GM12878 (cell line): Measurements from ENCODE around the gene TMBIM1. TPM values are rescaled to one million over a fixed set of nuclear protein-coding genes. Genes with fewer than 3 reads are reported as not detected.

Experiments used
- CBX5 ChIP-seq: sonication (generic); IDR thresholded peaks from 2 replicates; pipeline ENCODE4 v1.6.1; 2016; ENCODE audit warnings: low read depth, moderate library complexity, mild to moderate bottlenecking, inconsistent platforms
- ETV6 ChIP-seq, 2 experiments: fragments of 450-650 bp in 1 of 2; IDR thresholded peaks in 1 of 2; conservative IDR thresholded peaks in 1 of 2; 2 replicates each; pipeline ENCODE4 v1.6.1; 2014; ENCODE audit warnings: antibody characterized with exemption in 1 of 2, borderline replicate concordance in 1 of 2, low read depth in 1 of 2, mild to moderate bottlenecking in 1 of 2, moderate library complexity in 1 of 2
- HDGF ChIP-seq: fragments of 450-650 bp; IDR thresholded peaks from 2 replicates; pipeline ENCODE4 v1.6.1; 2016; ENCODE audit warnings: antibody characterized with exemption
- MTA2 ChIP-seq: fragments of 450-650 bp; IDR thresholded peaks from 2 replicates; pipeline ENCODE4 v1.6.1; 2016; ENCODE audit warnings: low read depth, mild to moderate bottlenecking, moderate library complexity
- POLR2AphosphoS2 ChIP-seq: IDR thresholded peaks from 2 replicates; pipeline ENCODE4 v1.6.1; 2011; ENCODE audit warnings: low read depth, mild to moderate bottlenecking, low read length, improper control_type of control experiment, moderate library complexity
- ZBTB4 ChIP-seq: fragments of 450-650 bp; formaldehyde crosslinking; IDR thresholded peaks from 2 replicates; pipeline ENCODE4 v1.4.0; 2022; ENCODE audit warnings: mild to moderate bottlenecking, moderate library complexity
- ZBTB40 ChIP-seq: fragments of 450-650 bp; IDR thresholded peaks from 2 replicates; pipeline ENCODE4 v1.6.1; 2016; ENCODE audit warnings: mild to moderate bottlenecking, moderate library complexity, borderline replicate concordance
- ZNF24 ChIP-seq: fragments of 450-650 bp; IDR thresholded peaks from 2 replicates; pipeline ENCODE4 v1.6.1; 2017; ENCODE audit warnings: antibody characterized with exemption, mild to moderate bottlenecking
- ZNF384 ChIP-seq: IDR thresholded peaks from 2 replicates; pipeline ENCODE4 v1.6.1; 2012; ENCODE audit warnings: low read depth, mild to moderate bottlenecking, low read length, improper control_type of control experiment, borderline replicate concordance
- ZNF687 ChIP-seq: fragments of 450-650 bp; IDR thresholded peaks from 2 replicates; pipeline ENCODE4 v1.6.1; 2017; ENCODE audit warnings: mild to moderate bottlenecking, moderate library complexity
- polyA plus RNA-seq, 11 experiments: library from polyadenylated mRNA; depleted of rRNA in 4 of 11; unstranded in 6 of 11; stranded (reverse) in 5 of 11; fragments of >200 nt; fragmentation: Nextera tagmentation in 4 of 11; fragmentation: Illumina TruSeq in 1 of 11; extraction: Ambion mirVana in 4 of 11; extraction: Trizol in 1 of 11; gene quantifications; 1 replicate in 1 of 11; 2 replicates in 10 of 11; pipeline versions ENCODE4 v1.2.1 to v1.2.3, GENCODE V29; 2011 to 2016; ENCODE audit warnings: inconsistent platforms in 2 of 11, missing spikeins in 2 of 11, low read depth in 1 of 11
- total RNA-seq, 4 experiments: library from RNA; depleted of rRNA in 3 of 4; stranded (reverse); fragments of >200 nt in 3 of 4; fragmentation: Illumina TruSeq in 1 of 4; extraction: Trizol in 1 of 4; gene quantifications; 2 replicates each; pipeline versions ENCODE4 v1.2.1 to v1.2.3, GENCODE V29; 2013 to 2021
- TF ChIP-seq, protein P1 (sequence below): IDR thresholded peaks from 2 replicates; pipeline ENCODE4 v1.6.1; 2012; ENCODE audit warnings: low read depth, low read length, improper control_type of control experiment

TMBIM1 gene
- total and polyA plus RNA-seq, 10 of the 15 experiments (the other 5 are each of a cell fraction or from before 2014, with no cell fraction given): 6.1 to 38.3 (median 26.2) TPM

DNA sequence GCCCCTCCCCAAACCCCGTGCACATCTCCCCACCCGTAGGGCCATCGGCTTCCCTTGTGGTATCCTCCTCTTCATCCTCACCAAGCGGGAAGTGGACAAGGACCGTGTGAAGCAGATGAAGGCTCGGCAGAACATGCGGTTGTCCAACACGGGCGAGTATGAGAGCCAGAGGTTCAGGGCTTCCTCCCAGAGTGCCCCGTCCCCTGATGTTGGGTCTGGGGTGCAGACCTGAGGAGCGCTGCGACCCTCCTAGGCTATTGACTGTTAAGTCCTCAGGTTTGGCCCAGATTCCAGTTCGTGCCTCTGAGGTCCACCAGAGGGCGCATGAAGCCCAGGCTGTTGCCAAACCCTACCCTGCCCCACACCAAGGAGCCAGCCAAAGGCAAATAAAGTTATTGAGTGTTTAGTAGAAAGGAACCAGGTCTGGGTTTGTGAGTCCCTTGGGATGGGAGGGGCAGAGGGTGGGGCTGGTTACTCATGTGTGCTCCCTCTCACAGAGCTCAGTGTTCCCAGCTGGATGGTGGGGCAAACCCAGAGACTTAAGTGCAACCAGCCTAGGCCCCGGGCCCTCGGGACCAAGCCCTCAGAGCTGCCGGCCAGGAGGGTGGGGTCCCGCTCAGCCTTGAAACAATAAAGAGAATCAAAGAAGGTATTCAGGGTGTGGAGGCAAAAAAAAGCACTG, 19.6 kb downstream of the TMBIM1 start (continued):
- TF ChIP-seq ZBTB40 (peak; percentile 87), POLR2AphosphoS2 (no peak), HDGF (no peak), MTA2 (no peak), CBX5 (no peak), ZNF687 (no peak), ZBTB4 (no peak), ZNF24 (no peak), ETV6 (conservative IDR thresholded peaks at IDR 0.05 in 1 of 2, IDR thresholded peaks at IDR 0.05 in 1 of 2; ENCODE audit: borderline replicate concordance in 1 of 2, low read depth in 1 of 2) (no peak), ZNF384 (no peak)
- TF ChIP-seq, protein P1, sequence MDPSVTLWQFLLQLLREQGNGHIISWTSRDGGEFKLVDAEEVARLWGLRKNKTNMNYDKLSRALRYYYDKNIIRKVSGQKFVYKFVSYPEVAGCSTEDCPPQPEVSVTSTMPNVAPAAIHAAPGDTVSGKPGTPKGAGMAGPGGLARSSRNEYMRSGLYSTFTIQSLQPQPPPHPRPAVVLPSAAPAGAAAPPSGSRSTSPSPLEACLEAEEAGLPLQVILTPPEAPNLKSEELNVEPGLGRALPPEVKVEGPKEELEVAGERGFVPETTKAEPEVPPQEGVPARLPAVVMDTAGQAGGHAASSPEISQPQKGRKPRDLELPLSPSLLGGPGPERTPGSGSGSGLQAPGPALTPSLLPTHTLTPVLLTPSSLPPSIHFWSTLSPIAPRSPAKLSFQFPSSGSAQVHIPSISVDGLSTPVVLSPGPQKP: peak; percentile 29; the same call in 1 of the 2 replicates
- TF ChIP-seq, all 136 proteins: peak for 14
